Tongue (tissue), 2 donors: ENCODE results near the gene AGBL1. TPM values are rescaled to one million over a fixed set of nuclear protein-coding genes. Genes with fewer than 3 reads are reported as not detected.
"Not testable (repeated sequence)": the region's sequence is repeated elsewhere in the genome, so short reads cannot be mapped to it uniquely, and the experiment has no call there.

Experiments used
- DNase-seq: peaks from one replicate; pipeline ENCODE4 v3.0.0-alpha.2; 2015
- total RNA-seq: library from RNA; depleted of rRNA; stranded (reverse); fragments of >200 nt; gene quantifications from one replicate; pipeline ENCODE4 v1.2.3, GENCODE V29; 2014

The AGBL1 gene
- total RNA-seq, 1 donor from 2014 or later = 77.9 TPM

DNA sequence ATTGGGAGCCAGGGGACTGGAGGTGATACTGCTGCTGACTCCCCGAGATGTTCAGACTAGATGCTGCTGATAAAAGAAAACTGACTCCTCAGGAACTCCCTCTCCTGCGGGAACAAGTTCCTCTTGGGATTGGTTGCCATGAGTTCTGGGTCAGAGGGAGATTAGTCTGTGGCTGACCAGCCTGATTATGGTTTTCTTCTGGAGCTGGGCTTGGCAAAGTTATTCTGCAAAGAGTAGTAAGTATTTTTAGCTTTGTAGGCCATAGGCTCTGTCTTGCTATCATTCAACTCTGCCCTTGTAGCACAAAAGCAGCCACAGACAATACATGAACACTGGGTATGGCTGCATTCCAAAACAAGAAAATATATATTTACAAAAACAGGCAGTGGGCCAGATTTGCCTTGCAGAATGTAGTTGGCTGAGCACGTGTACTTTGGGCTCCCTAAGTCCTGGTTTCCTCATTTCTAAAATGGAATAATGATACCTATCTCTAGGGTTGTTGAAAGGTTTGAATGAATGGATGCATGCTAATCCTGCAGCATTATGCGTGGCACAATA lies 796.8 kb downstream of the AGBL1 start:
- no peak for DNase-seq

DNA sequence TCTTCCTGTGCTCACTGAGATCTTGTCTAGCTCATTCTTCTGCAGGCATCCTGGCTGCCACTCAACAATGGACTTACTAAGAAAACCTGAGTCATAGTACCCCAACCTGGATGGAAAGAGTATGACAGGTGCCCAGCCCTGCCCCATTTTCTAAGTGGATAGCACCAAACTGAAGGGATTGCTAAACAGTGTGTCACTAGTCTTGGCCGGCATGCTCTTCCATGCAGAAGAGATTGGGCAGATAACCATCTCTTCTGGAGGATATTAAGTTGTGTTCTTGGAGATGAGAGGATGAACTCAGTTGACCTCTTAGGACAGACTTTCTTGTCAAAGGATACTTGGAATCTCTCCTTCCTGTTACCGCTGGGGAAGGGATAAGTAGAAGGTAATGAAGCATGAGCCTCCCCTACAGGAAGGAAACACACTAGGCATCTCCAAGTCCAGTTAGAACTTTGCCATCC lies 797.5 kb downstream of the AGBL1 start:
- DNase-seq = no peak

DNA sequence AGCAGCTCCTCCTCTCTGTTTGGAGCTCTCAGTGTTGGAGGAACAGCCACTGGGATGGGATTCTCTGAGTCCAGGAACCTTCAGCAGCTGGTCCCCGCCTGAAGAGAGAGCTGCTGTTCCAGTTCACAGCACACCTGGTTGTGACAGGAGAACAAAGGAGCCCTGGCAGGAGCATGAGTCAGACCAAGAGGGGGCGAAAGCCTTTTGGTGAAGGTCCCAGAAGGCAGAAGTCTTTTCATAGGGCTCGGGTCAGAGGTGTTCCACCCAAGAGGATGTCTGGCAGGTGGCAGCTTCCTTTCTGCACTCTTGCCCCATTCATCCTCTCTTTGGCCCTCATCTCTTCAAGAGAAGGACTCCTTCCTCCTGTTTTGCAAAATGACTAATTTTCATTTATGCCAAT lies 799.2 kb downstream of the AGBL1 start:
- not testable (repeated sequence) for DNase-seq

DNA sequence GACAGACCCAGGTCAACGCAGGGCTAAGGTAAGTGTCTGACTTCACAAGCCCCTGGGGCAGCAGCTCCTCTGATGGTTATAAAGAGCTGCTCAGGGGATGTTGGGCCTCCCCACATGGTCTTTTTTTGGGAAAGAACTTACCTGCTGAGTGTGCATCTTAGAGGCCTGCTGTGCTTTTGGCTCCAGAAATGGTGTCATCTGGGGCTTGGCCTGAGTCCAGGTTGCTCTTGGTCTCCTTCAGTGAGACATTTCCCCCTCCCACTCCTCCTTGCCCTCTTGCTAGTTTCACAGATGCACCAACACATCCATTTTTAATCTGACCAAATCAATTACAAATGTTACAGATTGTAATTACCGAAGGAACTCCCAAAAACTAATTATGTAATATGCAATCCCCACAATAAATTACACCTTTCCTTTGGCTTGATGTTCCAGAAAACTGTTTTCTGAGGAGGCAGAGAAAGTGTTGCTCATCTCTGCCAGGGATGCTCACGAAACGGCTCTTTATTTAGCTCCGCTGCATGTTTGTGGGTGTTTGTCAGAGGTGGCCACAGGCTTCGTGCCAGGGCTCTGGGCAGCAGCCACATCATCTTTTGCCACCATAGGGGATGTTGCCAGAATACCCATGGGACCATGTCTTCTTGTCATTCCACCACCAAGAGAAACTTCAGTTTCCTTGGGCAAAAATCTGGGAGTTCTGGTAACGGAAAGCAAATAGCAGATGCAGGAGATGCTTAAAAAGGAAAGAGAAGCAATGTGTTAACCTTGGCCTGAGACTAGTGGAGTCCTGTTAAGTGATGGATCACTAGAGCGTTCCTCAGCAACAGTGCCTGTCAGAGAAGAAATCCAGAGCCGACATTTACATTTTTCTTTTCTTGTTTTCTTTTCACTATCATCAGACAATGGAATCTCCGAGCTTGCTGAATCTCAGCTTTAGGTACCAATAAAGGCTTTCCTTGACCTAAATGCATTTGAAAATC lies 799.9 kb downstream of the AGBL1 start:
- no peak for DNase-seq

DNA sequence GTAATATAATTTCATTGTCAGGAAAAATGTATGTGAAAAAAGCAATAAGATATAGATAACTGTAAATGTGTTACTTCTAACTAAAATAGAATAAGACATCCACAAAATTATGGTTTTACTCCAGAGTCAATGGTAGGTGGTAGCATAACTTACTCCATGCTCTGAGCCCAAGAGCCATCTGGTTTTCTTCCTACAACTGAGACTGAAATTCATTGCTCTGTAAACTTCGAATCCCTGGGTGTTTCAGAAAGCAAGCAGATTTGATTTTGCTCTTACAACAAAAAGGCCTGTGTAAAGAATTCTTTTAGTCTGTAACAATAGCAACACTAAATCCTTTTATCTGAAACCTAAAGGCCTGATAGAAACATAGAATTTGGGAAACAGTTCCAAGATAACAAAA lies 805.9 kb downstream of the AGBL1 start:
- peak; percentile 26 for DNase-seq

DNA sequence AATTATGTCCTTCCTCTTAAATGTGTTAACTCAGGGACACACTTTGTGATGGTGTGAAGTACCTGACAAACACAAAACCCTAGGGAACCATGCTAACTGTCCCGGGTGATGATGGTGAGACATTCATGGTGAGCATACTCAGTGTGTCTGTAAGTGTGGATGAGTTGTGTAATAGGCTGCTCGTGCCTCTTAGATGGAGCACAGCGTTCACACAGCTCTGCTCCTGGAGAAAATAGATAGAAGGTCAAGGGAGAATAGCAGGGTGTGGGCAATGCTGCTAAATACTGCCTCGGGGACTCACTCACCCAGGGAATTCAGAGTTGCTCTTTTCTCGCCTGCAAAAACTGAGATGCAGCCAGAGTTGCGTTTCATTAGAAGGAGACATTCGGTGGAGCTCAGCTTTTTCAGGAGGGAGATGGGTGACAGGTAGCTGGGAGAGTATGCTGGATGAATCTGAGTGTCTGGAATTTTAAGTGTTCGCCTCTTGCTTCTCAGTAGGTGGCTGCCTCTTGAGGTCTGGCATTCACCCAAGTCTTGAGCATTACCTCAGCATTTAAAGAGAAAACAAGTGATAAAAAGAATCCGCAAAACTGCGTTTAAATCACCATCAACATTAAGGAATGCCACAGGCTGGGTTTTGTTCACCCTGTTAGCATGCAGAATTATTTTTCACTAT lies 813.2 kb downstream of the AGBL1 start:
- peak; percentile 39 for DNase-seq

DNA sequence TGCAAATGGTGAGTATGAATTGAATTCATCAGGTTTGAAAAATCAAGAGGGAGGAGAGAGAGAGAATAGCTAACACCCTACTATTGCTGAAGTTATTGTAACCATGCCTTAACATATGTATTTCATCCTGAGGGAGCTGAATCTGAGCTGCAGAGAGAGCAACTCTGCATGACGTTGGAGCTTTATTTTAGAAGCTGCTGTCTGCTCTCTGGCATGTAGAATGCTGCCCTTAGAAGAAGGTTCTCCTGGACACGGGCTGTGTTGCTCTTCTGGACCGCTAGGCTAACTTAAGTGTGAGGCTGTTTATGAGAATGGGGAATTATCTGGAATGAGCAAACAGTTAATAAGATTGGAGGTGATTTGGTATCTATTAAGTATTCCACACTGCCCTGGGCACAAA lies 814.6 kb downstream of the AGBL1 start:
- peak; percentile 45 for DNase-seq

DNA sequence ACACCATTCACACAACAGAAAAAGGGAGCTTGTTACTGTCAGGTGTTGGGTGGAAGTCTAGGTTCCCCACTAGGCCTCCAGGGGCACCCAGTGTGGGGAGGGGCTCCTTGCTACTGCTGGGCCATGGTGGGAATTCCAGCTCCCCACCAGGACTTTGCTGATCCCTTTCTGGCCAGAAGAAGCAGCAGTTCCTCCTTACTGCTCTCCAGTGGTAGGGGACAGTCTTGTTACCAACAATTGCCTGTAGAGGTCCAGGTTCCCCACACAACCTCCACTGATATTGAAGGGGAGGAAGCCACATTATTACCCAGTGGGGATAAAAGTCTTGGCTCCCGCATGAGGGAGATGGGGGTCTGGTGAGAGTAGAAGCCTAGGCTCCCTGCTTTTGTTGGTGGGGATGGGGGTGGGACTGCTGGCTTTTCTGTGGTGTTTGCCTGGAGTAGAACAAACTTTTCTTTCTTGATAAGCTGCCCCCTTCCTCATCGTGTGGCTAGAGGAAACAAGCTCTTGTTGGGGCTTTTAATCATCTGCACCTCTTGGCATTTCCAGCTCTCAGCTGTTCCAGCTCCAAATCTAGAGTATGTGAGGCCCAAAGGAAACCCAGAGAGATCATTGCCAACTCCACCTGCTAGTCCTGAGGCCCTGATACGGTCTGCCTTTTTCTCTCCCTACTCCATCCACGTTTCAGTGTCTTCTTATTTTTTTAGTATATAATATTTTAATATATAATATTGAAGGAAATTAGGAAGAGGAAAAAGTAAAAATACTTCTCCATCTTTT lies 824.2 kb downstream of the AGBL1 start:
- peak; percentile 25 for DNase-seq

DNA sequence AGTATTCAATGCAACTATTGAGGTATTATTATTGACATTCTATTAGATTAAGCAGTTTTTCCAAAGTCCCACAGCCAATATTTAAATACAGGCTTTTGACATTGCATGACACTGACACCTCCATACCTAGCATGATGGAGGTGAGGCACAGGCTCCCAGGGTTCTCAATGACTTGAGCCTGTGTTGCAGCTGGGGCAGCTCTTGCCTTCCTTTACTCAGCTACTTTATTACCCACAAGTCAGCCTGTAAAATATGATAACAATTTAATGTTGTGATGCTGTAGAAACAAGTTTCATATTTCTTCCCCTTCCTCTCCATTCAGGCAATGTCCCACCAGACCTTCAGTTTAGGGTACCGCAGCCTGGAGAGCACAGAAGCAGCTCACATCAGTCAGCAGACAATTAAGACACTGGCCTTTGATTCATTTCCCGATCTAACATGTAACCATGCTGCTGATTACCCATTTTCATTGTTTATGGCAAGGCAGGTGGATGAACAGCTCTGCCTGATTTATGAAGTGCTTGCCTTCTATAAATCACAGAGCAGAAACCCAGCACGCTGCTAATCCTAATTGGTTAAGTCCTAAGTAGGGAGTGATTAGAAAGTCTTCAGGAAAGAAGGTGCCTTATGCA lies 826.1 kb downstream of the AGBL1 start:
- DNase-seq = no peak

DNA sequence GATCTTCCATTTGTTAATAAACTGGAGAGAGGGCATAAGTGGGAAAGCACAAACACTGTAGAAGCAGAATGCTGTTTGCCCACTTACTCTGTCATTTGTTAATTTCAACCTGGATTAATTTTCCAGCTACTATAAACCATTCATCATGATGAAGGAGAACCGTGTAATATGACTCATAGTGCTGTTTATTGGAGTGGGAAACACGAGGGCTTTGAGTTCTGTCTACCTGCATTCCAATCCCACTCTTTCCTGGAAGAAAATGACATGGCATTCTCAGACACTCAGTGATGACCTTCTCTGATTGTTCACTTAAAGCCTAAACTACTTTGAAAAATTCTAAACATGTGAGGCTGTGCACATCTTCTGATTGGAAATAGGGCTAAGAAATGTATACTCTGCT lies 826.7 kb downstream of the AGBL1 start:
- no peak for DNase-seq

DNA sequence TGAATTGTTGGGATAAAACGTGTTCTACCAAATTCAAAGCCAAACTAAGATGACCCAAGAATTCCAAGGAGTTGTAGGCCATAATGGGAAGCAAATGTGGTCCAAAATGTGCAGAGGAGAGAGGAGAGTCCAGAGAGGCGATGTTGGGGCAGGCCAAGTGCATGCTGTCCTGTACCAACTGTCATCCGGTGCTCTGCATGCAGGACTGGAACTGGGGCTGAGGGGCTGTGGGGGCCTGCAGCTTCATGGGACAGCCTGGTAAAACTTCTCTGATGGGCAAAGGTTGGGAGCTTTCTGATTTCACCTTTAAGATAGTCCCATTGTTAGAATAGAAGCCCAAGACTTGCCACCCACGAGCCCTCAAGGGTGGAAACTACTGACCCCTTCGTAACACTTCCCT lies 831.4 kb downstream of the AGBL1 start:
- no peak for DNase-seq

DNA sequence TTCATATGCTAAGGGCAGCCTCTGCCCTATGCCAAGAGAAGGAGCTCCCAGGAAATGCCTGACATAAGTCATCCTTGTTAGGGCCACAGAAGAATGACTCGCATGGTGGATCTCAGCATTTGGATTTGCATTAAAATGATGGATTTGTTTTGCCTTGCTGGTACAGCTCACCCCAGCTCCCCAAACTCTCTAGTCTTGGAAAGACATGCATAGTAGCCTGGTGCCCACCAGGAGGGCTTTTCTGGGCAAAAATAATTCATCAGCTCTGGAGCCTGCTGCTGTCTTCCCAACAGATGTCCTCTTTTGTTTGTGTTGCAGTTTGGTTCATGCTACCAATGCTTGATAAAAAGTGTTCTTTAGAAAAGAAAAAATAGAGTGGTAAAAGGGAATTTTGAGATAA lies 833.0 kb downstream of the AGBL1 start:
- no peak for DNase-seq

DNA sequence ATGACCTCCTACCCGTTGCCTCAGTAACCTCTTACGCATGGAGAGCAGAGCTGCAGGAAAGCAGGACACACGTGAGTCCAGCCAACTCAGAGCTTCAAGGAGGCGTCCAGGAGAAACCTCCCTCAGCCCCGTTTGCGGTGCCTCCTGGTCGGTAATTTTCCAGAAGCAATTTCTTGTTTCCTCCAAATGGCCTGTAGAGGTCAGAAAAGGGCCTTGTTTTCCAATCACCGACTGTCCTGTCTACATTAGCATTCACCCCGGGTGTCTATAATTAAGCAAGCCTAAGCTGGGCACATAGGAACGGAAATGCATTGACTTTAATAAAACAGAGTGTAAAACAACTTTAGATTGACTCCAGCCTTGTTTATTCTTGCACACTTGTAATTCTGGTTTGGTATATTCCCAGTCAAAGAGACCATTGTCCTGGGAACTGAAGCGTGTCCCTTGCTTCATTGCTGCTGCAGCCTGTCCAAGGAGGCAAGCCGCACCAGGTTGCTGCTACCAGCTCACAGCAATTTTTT lies 836.2 kb downstream of the AGBL1 start:
- peak; percentile 79 for DNase-seq

DNA sequence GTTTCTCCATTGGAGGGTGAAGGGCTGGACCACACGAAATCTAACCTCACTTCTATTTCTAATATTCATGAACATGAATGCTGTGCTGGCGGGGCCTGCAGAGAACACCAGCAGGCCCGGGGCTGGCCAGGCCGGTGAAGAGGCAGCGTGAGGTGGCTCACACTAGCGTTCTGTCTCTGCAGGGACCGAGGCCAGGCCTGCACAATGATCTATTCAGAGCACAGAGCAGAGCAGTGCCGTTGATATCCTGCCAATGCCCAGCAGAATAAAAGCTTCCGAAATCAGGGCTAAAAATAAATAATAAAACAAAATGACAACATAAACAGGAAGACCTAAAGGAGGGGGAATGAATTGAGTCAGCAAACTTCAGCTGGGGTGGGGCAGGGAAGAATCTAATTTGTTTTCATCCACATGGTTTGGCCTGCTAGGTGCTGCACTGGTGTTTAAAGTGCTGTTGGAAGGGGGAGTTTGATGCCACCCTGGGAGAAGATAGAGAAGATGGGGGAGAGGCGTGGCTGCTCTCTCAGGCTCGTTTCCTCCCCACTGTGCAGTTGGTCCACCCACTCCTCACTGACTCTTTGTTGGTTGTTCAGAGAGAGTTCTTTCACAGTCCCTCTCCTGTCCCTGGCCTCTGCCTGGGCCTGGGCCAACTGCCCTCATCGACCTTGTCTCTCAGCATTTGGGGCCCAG lies 837.1 kb downstream of the AGBL1 start:
- DNase-seq = peak; percentile 32

DNA sequence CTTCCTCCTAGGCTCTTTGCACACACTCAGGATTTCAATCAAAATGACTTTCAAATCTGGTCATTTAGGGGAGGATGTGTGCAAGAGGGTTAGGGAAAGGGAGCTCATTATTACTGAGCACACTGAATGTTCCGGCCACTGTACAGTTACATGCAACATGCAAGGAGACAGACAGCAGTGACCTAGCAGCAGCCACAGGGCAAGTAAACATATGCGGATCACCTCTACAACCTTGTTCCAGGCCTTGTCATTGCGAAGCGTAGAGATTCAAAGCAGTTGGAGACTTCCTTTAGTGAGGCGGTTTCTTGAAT lies 837.6 kb downstream of the AGBL1 start:
- DNase-seq = no peak

DNA sequence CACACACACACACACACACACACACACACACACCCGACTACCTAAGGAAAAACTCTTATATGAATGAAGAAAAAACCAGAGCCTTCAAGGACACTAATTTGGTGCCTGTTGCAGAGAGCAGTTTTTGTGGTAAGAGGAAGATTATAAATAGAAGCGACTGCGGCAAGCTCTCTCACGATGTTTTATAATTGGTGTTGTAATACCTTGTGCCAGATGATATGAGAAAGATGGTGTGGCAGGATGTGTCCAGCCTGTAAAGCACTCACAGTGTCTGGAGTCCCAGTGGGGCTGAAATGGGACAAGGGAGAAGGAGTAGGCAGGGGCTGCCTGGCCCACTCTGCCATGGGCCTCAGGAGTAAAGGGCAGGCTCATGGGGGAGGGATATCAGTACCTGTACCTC lies 839.9 kb downstream of the AGBL1 start:
- DNase-seq = no peak

DNA sequence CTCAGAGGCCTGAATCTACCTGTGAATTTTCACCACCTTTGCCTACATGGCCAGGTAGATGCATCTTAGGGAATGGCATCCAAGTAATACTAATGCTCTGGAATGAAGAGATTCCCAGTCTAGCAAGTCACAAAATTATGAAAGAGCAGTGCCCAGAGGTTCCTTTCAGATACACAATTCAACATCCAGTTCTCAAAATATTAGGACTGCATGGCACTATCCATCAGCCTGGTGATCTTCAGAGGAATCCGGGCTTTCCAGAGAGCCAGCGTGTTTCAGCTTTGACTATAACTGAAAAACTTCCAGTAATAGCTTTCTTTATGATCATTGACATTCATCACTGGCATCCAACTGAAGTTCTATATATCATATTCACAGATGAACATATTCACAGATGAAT lies 849.8 kb downstream of the AGBL1 start:
- no peak for DNase-seq

DNA sequence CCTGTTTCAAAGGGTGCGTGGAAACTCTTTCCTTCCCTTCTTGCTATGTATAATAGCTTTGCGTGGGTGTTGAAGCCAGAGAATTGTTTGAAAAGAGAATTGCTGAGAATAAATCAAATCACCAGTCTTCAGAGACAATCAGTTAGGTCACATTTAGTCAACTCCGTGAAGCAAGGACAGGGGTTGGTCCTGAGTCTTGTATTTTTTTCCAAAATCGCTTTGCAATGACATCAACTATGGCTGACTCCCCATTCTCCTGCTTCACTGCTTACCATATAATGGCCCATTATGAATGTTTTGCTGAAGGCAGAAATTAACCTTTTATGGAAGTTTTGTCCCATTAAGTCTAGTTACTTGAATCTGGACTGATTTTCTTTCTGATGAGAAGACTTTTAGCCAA lies 852.8 kb downstream of the AGBL1 start:
- DNase-seq = no peak

DNA sequence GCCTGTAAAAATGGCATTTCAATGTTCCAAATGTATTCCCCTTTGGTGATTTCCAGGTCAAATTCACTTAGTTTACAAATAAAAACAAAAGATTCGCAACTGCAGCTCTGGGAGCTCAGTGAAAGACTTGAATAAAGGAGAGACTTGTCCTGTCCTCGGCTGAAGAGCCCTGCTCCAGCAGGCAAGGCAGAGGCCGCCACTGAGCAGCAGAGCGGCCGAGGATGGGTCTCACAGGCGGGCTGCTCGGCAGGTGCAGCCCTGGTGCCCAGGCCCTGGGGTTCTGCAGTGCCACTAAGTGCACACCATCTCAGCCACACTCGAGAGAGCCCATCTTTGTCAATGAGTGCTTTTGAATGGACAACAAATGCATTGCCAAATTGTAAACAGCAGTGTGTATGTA lies 856.2 kb downstream of the AGBL1 start:
- no peak for DNase-seq

DNA sequence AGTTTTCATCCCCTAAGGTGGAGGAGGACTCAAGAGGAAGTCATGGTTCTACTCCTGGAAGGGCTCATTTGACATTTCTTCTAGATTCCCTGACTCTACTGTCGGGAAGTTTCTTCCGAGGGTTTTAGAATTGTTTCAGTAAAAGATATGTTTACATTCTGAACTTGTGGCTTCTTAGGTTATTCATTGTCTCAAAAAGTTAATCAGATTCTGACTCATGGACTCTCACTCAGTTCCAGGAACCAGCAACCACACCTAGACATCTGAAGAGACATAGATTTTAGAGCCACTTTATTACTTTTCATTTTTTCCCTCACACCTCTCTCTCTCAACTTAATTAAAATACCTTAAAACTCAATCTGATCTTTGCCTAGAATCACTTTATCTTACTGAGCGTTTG lies 862.6 kb downstream of the AGBL1 start:
- DNase-seq = no peak

DNA sequence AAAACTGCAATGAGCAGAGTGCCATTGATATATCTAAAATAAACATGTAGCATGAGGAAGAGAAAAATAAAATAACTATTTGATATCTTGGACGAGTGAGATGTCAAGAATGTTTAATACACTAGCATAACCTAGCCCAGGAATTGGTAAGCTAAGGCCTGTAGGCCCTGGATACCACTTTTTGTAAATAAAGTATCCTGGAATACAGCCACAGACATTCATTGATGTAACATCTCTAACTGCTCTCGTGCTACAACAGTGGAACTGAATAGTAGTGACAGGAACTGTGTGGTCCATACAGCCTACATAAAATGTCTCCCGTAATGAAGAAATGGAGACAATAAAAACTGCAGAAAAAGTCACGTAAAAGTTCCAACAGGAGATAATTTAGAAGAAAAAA lies 869.0 kb downstream of the AGBL1 start:
- no peak for DNase-seq
